K562 (cell line): ENCODE measurements around the gene SLC39A9. TPM values are rescaled to one million over a fixed set of nuclear protein-coding genes. Genes with fewer than 3 reads are reported as not detected.

Source experiments
- ARID1B ChIP-seq: fragments of 450-650 bp; IDR thresholded peaks from 2 replicates; pipeline ENCODE4 v1.6.1; 2016; ENCODE audit warnings: antibody characterized with exemption, mild to moderate bottlenecking, inconsistent platforms
- ATF1 ChIP-seq, 2 experiments: fragments of 450-650 bp in 1 of 2; IDR thresholded peaks; 2 replicates each; pipeline ENCODE4 v1.6.1; 2016; ENCODE audit warnings: missing compliant biosample characterization in 1 of 2, missing genetic modification characterization in 1 of 2
- DDX20 ChIP-seq: fragments of 450-650 bp; IDR thresholded peaks from 2 replicates; pipeline ENCODE4 v1.6.1; 2016; ENCODE audit warnings: missing genetic modification characterization, low read depth, mild to moderate bottlenecking, missing compliant biosample characterization, moderate library complexity
- ELF4 ChIP-seq: fragments of 450-650 bp; formaldehyde crosslinking; IDR thresholded peaks from 2 replicates; pipeline ENCODE4 v1.4.0; 2022; ENCODE audit warnings: missing genetic modification characterization
- GABPA ChIP-seq: fragments of 200-800 bp; sonication (Bioruptor generic); conservative IDR thresholded peaks from 2 replicates; pipeline ENCODE4 v1.6.1; 2016; ENCODE audit warnings: low read depth, missing genetic modification characterization, missing compliant biosample characterization
- HDAC1 ChIP-seq, 2 experiments: fragments of 450-650 bp; IDR thresholded peaks; 2 replicates each; pipeline ENCODE4 v1.6.1; 2016 to 2017; ENCODE audit warnings: inconsistent platforms in 1 of 2, mild to moderate bottlenecking in 1 of 2, moderate library complexity in 1 of 2
- HIVEP1 ChIP-seq: fragments of 250-450 bp; sonication (Bioruptor Pico); IDR thresholded peaks from 2 replicates; pipeline ENCODE4 v1.4.0; 2020; ENCODE audit warnings: mild to moderate bottlenecking
- MEIS2 ChIP-seq: fragments of 450-650 bp; IDR thresholded peaks from 2 replicates; pipeline ENCODE4 v1.6.1; 2014; ENCODE audit warnings: mild to moderate bottlenecking; ENCODE audit not compliant: partially characterized antibody
- MLLT1 ChIP-seq, 2 experiments: fragments of 450-650 bp; IDR thresholded peaks; 2 replicates each; pipeline ENCODE4 v1.6.1; 2016
- MTA2 ChIP-seq: fragments of 450-650 bp; IDR thresholded peaks from 2 replicates; pipeline ENCODE4 v1.6.1; 2016; ENCODE audit warnings: low read depth
- NR2F6 ChIP-seq: fragments of 450-650 bp; formaldehyde crosslinking; IDR thresholded peaks from 2 replicates; pipeline ENCODE4 v1.4.0; 2020; ENCODE audit warnings: mild to moderate bottlenecking
- PPARD ChIP-seq: fragments of 250-450 bp; sonication (Bioruptor Pico); IDR thresholded peaks from 2 replicates; pipeline ENCODE4 v1.8.0; 2022; ENCODE audit warnings: inconsistent platforms, mild to moderate bottlenecking, moderate library complexity
- SRSF1 ChIP-seq: fragments of 200-400 bp; formaldehyde crosslinking; IDR thresholded peaks from 2 replicates; pipeline ENCODE4 v1.6.1; 2017; ENCODE audit warnings: mild to moderate bottlenecking, low read depth, low read length, moderate library complexity
- STAT6 ChIP-seq: sonication (generic); formaldehyde crosslinking; IDR thresholded peaks from 2 replicates; pipeline ENCODE4 v1.8.1; 2023; ENCODE audit warnings: mild to moderate bottlenecking, missing genetic modification reagents
- ZBED1 ChIP-seq: IDR thresholded peaks from 2 replicates; pipeline ENCODE4 v1.6.1; 2014
- ZNF3 ChIP-seq: fragments of 250-450 bp; sonication (Bioruptor Pico); IDR thresholded peaks from 2 replicates; pipeline ENCODE4 v1.5.0; 2021; ENCODE audit warnings: mild to moderate bottlenecking, moderate library complexity
- ZNF707 ChIP-seq: fragments of 250-450 bp; sonication (Bioruptor Pico); conservative IDR thresholded peaks from 2 replicates; pipeline ENCODE4 v1.8.0; 2022; ENCODE audit warnings: inconsistent platforms, mild to moderate bottlenecking, moderate library complexity
- ZNF740 ChIP-seq, 3 experiments: fragments of 200-800 bp in 1 of 3; sonication (Bioruptor generic) in 1 of 3; sonication (generic) in 1 of 3; formaldehyde crosslinking in 1 of 3; IDR thresholded peaks; 2 replicates each; pipeline versions ENCODE4 v1.6.1 to v1.8.0; 2016 to 2022; ENCODE audit warnings: mild to moderate bottlenecking in 2 of 3, missing compliant biosample characterization in 2 of 3, missing genetic modification characterization in 2 of 3, missing genetic modification reagents in 1 of 3
- ZNF79 ChIP-seq: fragments of 250-450 bp; sonication (Bioruptor Pico); IDR thresholded peaks from 2 replicates; pipeline ENCODE4 v1.4.0; 2020; ENCODE audit warnings: low read depth, mild to moderate bottlenecking, moderate library complexity
- polyA plus RNA-seq, 8 experiments: library from polyadenylated mRNA; depleted of rRNA in 4 of 8; stranded (reverse) in 5 of 8; unstranded in 3 of 8; fragments of >200 nt; fragmentation: Nextera tagmentation in 2 of 8; fragmentation: Illumina TruSeq in 1 of 8; extraction: Ambion mirVana in 2 of 8; extraction: Trizol in 1 of 8; gene quantifications; 2 replicates each; pipeline versions ENCODE4 v1.2.1 to v1.2.3, GENCODE V29; 2011 to 2014; ENCODE audit warnings: inconsistent platforms in 1 of 8, missing spikeins in 1 of 8
- total RNA-seq, 7 experiments: library from RNA; depleted of rRNA in 6 of 7; stranded (reverse); fragments of >200 nt in 6 of 7; fragmentation: Illumina TruSeq in 2 of 7; extraction: Trizol in 2 of 7; gene quantifications; 2 replicates each; pipeline versions ENCODE4 v1.2.1 to v1.2.3, GENCODE V29; 2011 to 2021; ENCODE audit warnings: low replicate concordance in 1 of 7
- TF ChIP-seq, protein P1 (sequence below): sonication (generic); formaldehyde crosslinking; IDR thresholded peaks from 2 replicates; pipeline ENCODE4 v1.8.0; 2022; ENCODE audit warnings: missing genetic modification reagents, mild to moderate bottlenecking, moderate library complexity, borderline replicate concordance

Gene SLC39A9
- total and polyA plus RNA-seq, 9 of the 15 experiments (the other 6 are each of a cell fraction or from before 2014, with no cell fraction given): 18.4 to 66.0 (median 32.5) TPM

- TF ChIP-seq MTA2: no peak
- no peak for TF ChIP-seq STAT6 (CRISPR knock-in tag)
- peak; percentile 77 for TF ChIP-seq DDX20 (tag)
- peak; percentile 98 for TF ChIP-seq GABPA
- no peak for TF ChIP-seq ZNF740 (CRISPR knock-in tag; IDR thresholded peaks at IDR 0.05)
- TF ChIP-seq ZNF740 (tag; IDR thresholded peaks at IDR 0.05): 0 out of 4 replicates have a peak, but pooled peaks of 1 of the 2 experiments have one; percentile 32
- no peak for TF ChIP-seq NR2F6
- TF ChIP-seq HDAC1 (IDR thresholded peaks at IDR 0.05): peak in 1 of 2 experiments; percentile 47; a peak in 2 of 4 replicates
- TF ChIP-seq MEIS2: peak; percentile 59
- 0 out of 2 replicates have a peak, but pooled peaks have one; percentile 24 for TF ChIP-seq ATF1 (CRISPR knock-in tag; IDR thresholded peaks at IDR 0.05)
- peak; percentile 97 for TF ChIP-seq ATF1 (tag; IDR thresholded peaks at IDR 0.05)
- TF ChIP-seq ZNF79 (CRISPR knock-in tag): 0 out of 2 replicates have a peak, but pooled peaks have one; percentile 33
- no peak for TF ChIP-seq SRSF1
- no peak for TF ChIP-seq ARID1B
- no peak for TF ChIP-seq ELF4 (CRISPR knock-in tag)
- no peak for TF ChIP-seq MLLT1 (IDR thresholded peaks at IDR 0.05)
- TF ChIP-seq HIVEP1 (CRISPR knock-in tag): no peak
- TF ChIP-seq ZNF707 (CRISPR knock-in tag): no peak
- TF ChIP-seq PPARD (CRISPR knock-in tag): no peak
- TF ChIP-seq, protein P1, sequence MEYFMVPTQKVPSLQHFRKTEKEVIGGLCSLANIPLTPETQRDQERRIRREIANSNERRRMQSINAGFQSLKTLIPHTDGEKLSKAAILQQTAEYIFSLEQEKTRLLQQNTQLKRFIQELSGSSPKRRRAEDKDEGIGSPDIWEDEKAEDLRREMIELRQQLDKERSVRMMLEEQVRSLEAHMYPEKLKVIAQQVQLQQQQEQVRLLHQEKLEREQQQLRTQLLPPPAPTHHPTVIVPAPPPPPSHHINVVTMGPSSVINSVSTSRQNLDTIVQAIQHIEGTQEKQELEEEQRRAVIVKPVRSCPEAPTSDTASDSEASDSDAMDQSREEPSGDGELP (CRISPR knock-in tag): peak; percentile 67; the same call in 1 of the 2 replicates
- TF ChIP-seq ZNF3 (CRISPR knock-in tag): no peak
- no peak for TF ChIP-seq ZBED1
Measured at GRCh38 chr14:69398053-69398817, at the start of gene SLC39A9, which contains the start of gene ERH (continued).
